PC-3 (cell line): ENCODE results near the gene PSMA5.

Experiments
- CTCF ChIP-seq: fragments of 300-600 bp; sonication (generic); conservative IDR thresholded peaks from 2 replicates; pipeline ENCODE4 v1.5.1; 2017; ENCODE audit warnings: antibody characterized with exemption, low read depth, mild to moderate bottlenecking, low read length
- EZH2 ChIP-seq: fragments of 300-600 bp; sonication (generic); IDR thresholded peaks from one replicate; pipeline ENCODE4 v1.6.1; 2017; ENCODE audit warnings: antibody characterized with exemption, mild to moderate bottlenecking, low read length; ENCODE audit not compliant: unreplicated experiment

- TF ChIP-seq CTCF (peak; percentile 77), EZH2 (no peak)
Observed at GRCh38 chr1:109399326-109399957, 26.8 kb downstream of the PSMA5 start.
